Keratinocyte (primary cell): Measurements from ENCODE around the gene SOX5. TPM values are rescaled to one million over a fixed set of nuclear protein-coding genes. Genes with fewer than 3 reads are reported as not detected.
"Not testable (repeated sequence)": the region's sequence is repeated elsewhere in the genome, so short reads cannot be mapped to it uniquely, and the experiment has no call there.

Experiments used
- DNase-seq: peaks from one replicate; pipeline ENCODE4 v3.0.0-alpha.2; 2011; ENCODE audit warnings: low read depth, missing footprints, low spot score
- FAIRE-seq: peaks from 2 replicates; lab custom pipeline; 2011; peaks lifted over from hg19 to GRCh38; lab: Jason Lieb, UNC
- H2AFZ ChIP-seq: 2 replicates; pipeline ENCODE4 v1.6.0; 2012; ENCODE audit warnings: low read length, control low read depth, inconsistent platforms; ENCODE audit not compliant: control insufficient read depth
- H3K27ac ChIP-seq: 2 replicates; pipeline ENCODE4 v1.5.1; 2011; ENCODE audit warnings: low read length; ENCODE audit not compliant: control insufficient read depth, insufficient read depth
- H3K27me3 ChIP-seq: 3 replicates; pipeline ENCODE4 v1.6.0; 2011; ENCODE audit warnings: low read length; ENCODE audit not compliant: control insufficient read depth, insufficient read depth; ENCODE audit errors: extremely low read depth
- H3K36me3 ChIP-seq, 2 experiments: 2 replicates in 1 of 2; 3 replicates in 1 of 2; pipeline ENCODE4 v1.5.1; 2011; ENCODE audit warnings: low read length in 2 of 2, mild to moderate bottlenecking in 1 of 2; ENCODE audit not compliant: control insufficient read depth in 2 of 2, insufficient read depth in 2 of 2; ENCODE audit errors: extremely low read depth in 1 of 2
- H3K4me1 ChIP-seq: 3 replicates; pipeline ENCODE4 v1.5.1; 2011; ENCODE audit warnings: low read length; ENCODE audit not compliant: control insufficient read depth, insufficient read depth; ENCODE audit errors: extremely low read depth
- H3K4me2 ChIP-seq: 3 replicates; pipeline ENCODE4 v1.6.0; 2011; ENCODE audit warnings: low read depth, low read length; ENCODE audit not compliant: control insufficient read depth, insufficient read depth; ENCODE audit errors: extremely low read depth
- H3K4me3 ChIP-seq, 3 experiments: fragments of 200-600 bp in 1 of 3; sonication (generic) in 1 of 3; 2 replicates in 2 of 3; 3 replicates in 1 of 3; pipeline ENCODE4 v1.5.1; 2011 to 2016; ENCODE audit warnings: low read length in 3 of 3, mild to moderate bottlenecking in 3 of 3, control low read depth in 2 of 3, inconsistent platforms in 1 of 3, low read depth in 1 of 3, mixed read lengths in 1 of 3, mixed run types in 1 of 3, moderate library complexity in 1 of 3; ENCODE audit not compliant: control insufficient read depth in 2 of 3, insufficient read depth in 2 of 3; ENCODE audit errors: extremely low read depth in 1 of 3
- H3K79me2 ChIP-seq: 2 replicates; pipeline ENCODE4 v1.6.0; 2012; ENCODE audit warnings: low read length; ENCODE audit not compliant: control insufficient read depth, insufficient read depth
- H3K9ac ChIP-seq: 3 replicates; pipeline ENCODE4 v1.6.0; 2011; ENCODE audit warnings: low read length; ENCODE audit not compliant: control insufficient read depth, insufficient read depth; ENCODE audit errors: extremely low read depth
- H3K9me1 ChIP-seq: 3 replicates; pipeline ENCODE4 v1.6.0; 2011; ENCODE audit warnings: low read length; ENCODE audit not compliant: control insufficient read depth, insufficient read depth; ENCODE audit errors: extremely low read depth
- H3K9me3 ChIP-seq: 2 replicates; pipeline ENCODE4 v1.5.1; 2012; ENCODE audit warnings: low read depth, low read length; ENCODE audit not compliant: control insufficient read depth
- H4K20me1 ChIP-seq: 3 replicates; pipeline ENCODE4 v1.6.0; 2011; ENCODE audit warnings: low read length; ENCODE audit not compliant: control insufficient read depth, insufficient read depth; ENCODE audit errors: extremely low read depth
- CTCF ChIP-seq, 3 experiments: IDR thresholded peaks in 1 of 3; conservative IDR thresholded peaks in 1 of 3; optimal IDR thresholded peaks in 1 of 3; 2 replicates in 2 of 3; 3 replicates in 1 of 3; pipeline versions ENCODE3 to v1.5.1; 2011; ENCODE audit warnings: low read length in 3 of 3, mild to moderate bottlenecking in 3 of 3, moderate library complexity in 2 of 3, control low read depth in 1 of 3, inconsistent platforms in 1 of 3; ENCODE audit not compliant: insufficient read depth in 2 of 3; ENCODE audit errors: extremely low read depth in 1 of 3
- EZH2 ChIP-seq: IDR thresholded peaks from one replicate; pipeline ENCODE4 v1.6.1; 2012; ENCODE audit warnings: inconsistent platforms, mild to moderate bottlenecking, low read length, moderate library complexity
- dilution Hi-C: fragments of 300-500 bp; cut with MboI; formaldehyde crosslinking; loops from one replicate; pipeline ENCODE4 v1.7.0; 2020; ENCODE audit warnings: low sequenced_read_pairs; ENCODE audit not compliant: extremely low pct_ligation_motif_present
- polyA plus RNA-seq, 5 experiments: library from polyadenylated mRNA; depleted of rRNA in 3 of 5; stranded (reverse) in 3 of 5; stranded (forward) in 1 of 5; unstranded in 1 of 5; fragments of >200 nt; gene quantifications; 1 replicate in 1 of 5; 2 replicates in 3 of 5; 3 replicates in 1 of 5; pipeline versions ENCODE4 v1.2.1 to v1.2.3, GENCODE V29; 2011 to 2012; ENCODE audit warnings: missing spikeins in 2 of 5, low read depth in 1 of 5, low replicate concordance in 1 of 5

Gene SOX5
- polyA plus RNA-seq, 1 donor (not counting 4 experiments of a cell fraction or from before 2014, with no cell fraction given) = not detected

- Histone ChIP-seq H3K9me1 (no peaks in the 10 kb centered on the region), H3K36me3 (no peaks in the 10 kb centered on the region), H3K27ac (no peak overlapping the region), H3K79me2 (no peaks in the 10 kb centered on the region), H3K4me1 (no peaks in the 10 kb centered on the region), H4K20me1 (no peaks in the 10 kb centered on the region), H3K27me3 (no peaks in the 10 kb centered on the region), H2AFZ (no peak overlapping the region), H3K4me2 (no peak overlapping the region), H3K9ac (no peak overlapping the region), H3K9me3 (no peaks in the 10 kb centered on the region), H3K4me3 (no peak overlapping the region)
- TF ChIP-seq CTCF (optimal IDR thresholded peaks at IDR 0.05 in 1 of 3, IDR thresholded peaks at IDR 0.05 in 1 of 3, conservative IDR thresholded peaks at IDR 0.05 in 1 of 3; ENCODE audit: extremely low read depth in 1 of 3, insufficient read depth in 2 of 3, low read length in 3 of 3) (no peak), EZH2 (no peak)
- dilution Hi-C loops = no loop called here
- no peak for DNase-seq
- FAIRE-seq = no peak
Observed at GRCh38 chr12:23721268-23721667, 228.2 kb downstream of the SOX5 start.

DNA sequence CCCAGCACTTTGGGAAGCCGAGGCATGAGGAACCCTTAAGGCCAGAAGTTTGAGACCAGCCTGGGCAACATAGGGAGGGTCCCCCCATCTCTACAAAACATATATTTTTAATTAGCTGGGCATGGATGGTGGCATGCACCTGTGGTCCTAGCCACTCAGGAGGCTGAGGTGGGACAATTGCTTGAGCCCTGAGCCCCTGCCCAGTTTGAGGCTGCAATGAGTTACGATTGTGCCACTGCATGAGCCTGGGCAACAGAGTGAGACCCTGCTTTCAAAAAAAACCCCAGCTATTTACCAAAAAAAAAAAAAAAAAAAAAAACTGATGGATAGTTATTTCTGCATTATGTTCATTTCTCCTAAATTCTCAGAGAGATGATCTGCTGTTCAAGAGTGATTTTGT, 230.0 kb downstream of the SOX5 start:
- no peaks in the 10 kb centered on the region for H3K36me3 ChIP-seq
- no peak for FAIRE-seq
- no peaks in the 10 kb centered on the region for H3K4me1 ChIP-seq
- dilution Hi-C loops = no loop called here
- no peak overlapping the region for H3K27ac ChIP-seq
- no peak for TF ChIP-seq CTCF (optimal IDR thresholded peaks at IDR 0.05 in 1 of 3, IDR thresholded peaks at IDR 0.05 in 1 of 3, conservative IDR thresholded peaks at IDR 0.05 in 1 of 3; ENCODE audit: extremely low read depth in 1 of 3, insufficient read depth in 2 of 3, low read length in 3 of 3)
- no peak for TF ChIP-seq EZH2
- no peaks in the 10 kb centered on the region for H4K20me1 ChIP-seq
- no peak overlapping the region for H2AFZ ChIP-seq
- DNase-seq = no peak
- no peaks in the 10 kb centered on the region for H3K27me3 ChIP-seq
- H3K9me3 ChIP-seq = no peaks in the 10 kb centered on the region
- no peak overlapping the region for H3K9ac ChIP-seq
- H3K79me2 ChIP-seq = no peaks in the 10 kb centered on the region
- no peak overlapping the region for H3K4me3 ChIP-seq
- H3K9me1 ChIP-seq = no peaks in the 10 kb centered on the region
- no peak overlapping the region for H3K4me2 ChIP-seq

DNA sequence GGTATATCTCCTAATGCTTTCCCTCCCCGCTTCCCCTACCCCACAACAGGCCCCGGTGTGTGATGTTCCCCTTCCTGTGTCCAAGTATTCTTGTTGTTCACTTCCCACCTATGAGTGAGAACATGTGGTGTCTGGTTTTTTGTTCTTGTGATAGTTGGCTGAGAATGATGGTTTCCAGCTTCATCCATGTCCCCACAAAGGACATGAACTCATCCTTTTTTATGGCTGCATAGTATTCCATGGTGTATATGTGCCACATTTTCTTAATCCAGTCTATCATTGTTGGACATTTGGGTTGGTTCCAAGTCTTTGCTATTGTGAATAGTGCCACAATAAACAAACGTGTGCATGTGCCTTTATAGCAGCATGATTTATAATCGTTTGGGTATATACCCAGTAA, 239.1 kb downstream of the SOX5 start:
- H3K27me3 ChIP-seq, H3K9ac ChIP-seq, H3K4me2 ChIP-seq, H3K9me1 ChIP-seq, DNase-seq, H3K36me3 ChIP-seq, H3K27ac ChIP-seq, H3K4me1 ChIP-seq, H3K79me2 ChIP-seq, H3K9me3 ChIP-seq, H4K20me1 ChIP-seq, H2AFZ ChIP-seq, FAIRE-seq, H3K4me3 ChIP-seq, dilution Hi-C loops: not testable (repeated sequence)
